Stimulated activated naive CD8-positive, alpha-beta T cell treated with anti-CD3 and anti-CD28 coated beads, Interleukin-15, Interleukin-2, amounts not matched to agents 100 ng/mL and 50 ng/mL, for 24 hours (primary cell): ENCODE results near the gene MAP3K1.

Source experiments
- H3K27ac Mint-ChIP-seq: one replicate; pipeline ENCODE4 v1.8.0; 2021; ENCODE audit warnings: mild to moderate bottlenecking, mixed read lengths
- H3K27me3 Mint-ChIP-seq: one replicate; pipeline ENCODE4 v1.8.0; 2021; ENCODE audit warnings: mixed read lengths
- H3K36me3 Mint-ChIP-seq: one replicate; pipeline ENCODE4 v1.8.0; 2021; ENCODE audit warnings: low read depth, mixed read lengths
- H3K4me1 Mint-ChIP-seq: one replicate; pipeline ENCODE4 v1.8.0; 2021; ENCODE audit warnings: low read depth, mixed read lengths
- H3K4me3 Mint-ChIP-seq: one replicate; pipeline ENCODE4 v1.8.0; 2021; ENCODE audit warnings: mild to moderate bottlenecking, mixed read lengths
- H3K9me3 Mint-ChIP-seq: one replicate; pipeline ENCODE4 v1.8.0; 2021; ENCODE audit warnings: mixed read lengths

The MAP3K1 gene

DNA sequence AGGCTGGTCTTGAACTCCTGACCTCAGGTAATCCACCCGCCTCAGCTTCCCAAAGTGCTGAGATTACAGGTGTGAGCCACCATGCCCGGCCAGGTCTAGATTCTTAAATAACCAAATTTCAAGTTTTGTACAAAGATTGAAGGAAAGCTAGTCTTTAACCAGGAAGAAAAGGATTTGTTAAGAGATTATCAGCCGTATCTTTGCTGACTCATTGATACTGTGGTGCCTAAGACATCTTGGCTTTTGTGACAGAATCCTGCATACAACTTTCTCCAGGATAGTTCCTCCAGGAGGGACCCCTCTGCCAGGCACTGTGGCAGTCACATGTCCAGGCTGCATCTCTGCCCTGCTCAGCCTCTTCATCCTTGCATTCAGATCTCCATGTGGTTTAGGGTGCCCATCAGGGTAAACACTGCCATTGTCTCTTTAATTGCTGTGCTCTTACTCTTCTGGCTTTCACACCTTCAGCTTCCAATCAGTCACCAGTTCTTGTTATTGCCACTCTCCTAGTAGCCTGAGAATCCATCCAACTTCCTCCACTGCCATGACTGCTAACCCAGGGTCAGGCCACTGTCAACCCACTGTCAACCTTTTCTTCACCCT is 10.0 kb downstream of the MAP3K1 start:
- Mint-ChIP-seq H3K4me3 (no peak overlapping the region), H3K36me3 (peaks cover 15% of the 10 kb centered on the region), H3K27me3 (no peaks in the 10 kb centered on the region), H3K4me1 (peaks cover 89% of the 10 kb centered on the region), H3K9me3 (no peaks in the 10 kb centered on the region), H3K27ac (peak overlapping the region; percentile 46)

DNA sequence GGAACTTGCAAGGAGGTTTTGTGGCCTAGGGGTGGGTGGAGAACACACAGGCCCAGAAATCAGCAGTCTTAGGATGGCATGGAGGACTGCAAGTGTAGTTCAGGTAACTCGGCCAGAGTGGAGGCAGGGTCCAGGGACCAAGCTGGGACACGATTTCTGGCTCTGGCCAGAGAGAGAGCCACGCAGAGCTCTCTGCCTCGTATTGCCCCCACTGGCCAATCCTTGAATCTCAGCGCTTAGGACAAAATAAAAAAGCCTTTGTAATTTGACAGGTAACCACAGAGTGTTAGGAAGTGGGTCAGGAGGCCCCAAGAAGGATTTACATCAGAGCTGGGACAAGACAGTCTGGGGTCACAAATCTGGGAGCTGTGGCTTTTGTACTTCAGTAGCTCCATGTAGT is 11.7 kb downstream of the MAP3K1 start:
- Mint-ChIP-seq H3K36me3 (peaks cover 6% of the 10 kb centered on the region), H3K27ac (no peak overlapping the region), H3K9me3 (no peaks in the 10 kb centered on the region), H3K27me3 (no peaks in the 10 kb centered on the region), H3K4me1 (peaks cover 95% of the 10 kb centered on the region), H3K4me3 (peak overlapping the region; percentile 1)

DNA sequence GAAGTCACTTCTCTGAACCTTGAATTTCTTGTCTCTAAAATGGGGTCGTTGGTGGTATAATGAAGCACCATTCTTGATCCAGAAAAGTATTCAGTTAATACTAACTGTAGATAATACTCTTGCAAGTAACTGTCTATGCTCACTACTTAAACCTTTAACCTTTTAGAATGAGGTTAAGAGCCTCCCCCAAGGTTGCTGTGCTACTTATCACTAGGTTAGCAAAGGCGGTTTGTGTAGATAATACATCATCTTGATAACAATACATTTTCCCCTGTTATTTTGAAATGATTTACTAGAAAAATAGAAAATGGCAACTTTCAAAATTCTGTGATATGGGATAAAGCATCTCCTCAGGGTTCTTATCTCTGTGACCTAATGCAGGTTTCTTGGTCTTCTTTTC is 12.6 kb downstream of the MAP3K1 start:
- Mint-ChIP-seq H3K27ac (no peak overlapping the region), H3K4me3 (no peak overlapping the region), H3K9me3 (no peaks in the 10 kb centered on the region)

DNA sequence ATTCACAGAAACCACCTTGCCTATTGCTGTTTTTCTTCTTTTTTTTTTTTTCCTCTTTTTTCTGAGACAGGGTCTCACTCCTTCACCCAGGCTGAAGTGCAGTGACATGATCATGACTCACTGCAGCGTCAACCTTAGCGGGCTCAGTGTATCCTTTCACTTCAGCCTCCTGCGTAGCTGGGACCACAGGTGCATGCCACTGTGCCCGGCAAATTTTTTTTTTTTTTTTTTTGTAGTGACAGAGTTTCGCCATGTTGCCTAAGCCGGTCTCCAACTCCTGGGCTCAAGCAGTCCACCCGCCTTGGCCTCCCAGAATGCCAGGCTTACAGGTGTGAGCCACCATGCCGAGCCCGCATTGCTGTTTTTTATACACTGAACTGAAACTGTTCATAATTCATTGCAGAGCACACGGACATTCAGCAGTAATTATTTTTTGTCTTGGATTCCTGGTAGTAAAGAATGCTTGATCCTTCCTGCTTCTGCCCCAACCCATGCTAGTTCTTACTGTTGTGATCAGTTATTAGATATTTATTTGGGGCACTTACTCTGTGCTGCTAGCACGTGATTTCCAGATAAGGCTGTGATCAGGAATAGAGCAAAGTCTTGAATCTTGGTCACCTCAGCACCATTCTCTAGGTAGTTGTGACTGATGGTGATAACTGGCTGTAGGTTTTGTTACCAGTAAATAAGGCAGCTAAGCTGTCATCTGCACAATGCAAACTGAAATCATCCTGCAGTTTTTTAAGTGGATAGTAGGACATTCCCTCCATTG is 14.0 kb downstream of the MAP3K1 start:
- H3K27ac Mint-ChIP-seq: peak overlapping the region; percentile 86
- no peaks in the 10 kb centered on the region for H3K9me3 Mint-ChIP-seq
- peak overlapping the region; percentile 71 for H3K4me3 Mint-ChIP-seq
- H3K4me1 Mint-ChIP-seq: peaks cover 98% of the 10 kb centered on the region
- no peaks in the 10 kb centered on the region for H3K36me3 Mint-ChIP-seq
- H3K27me3 Mint-ChIP-seq: no peaks in the 10 kb centered on the region

More for the DNA sequence above, 12.6 kb downstream of the MAP3K1 start:
- H3K27me3 Mint-ChIP-seq: no peaks in the 10 kb centered on the region
- no peaks in the 10 kb centered on the region for H3K36me3 Mint-ChIP-seq
- H3K4me1 Mint-ChIP-seq: peaks cover 96% of the 10 kb centered on the region

DNA sequence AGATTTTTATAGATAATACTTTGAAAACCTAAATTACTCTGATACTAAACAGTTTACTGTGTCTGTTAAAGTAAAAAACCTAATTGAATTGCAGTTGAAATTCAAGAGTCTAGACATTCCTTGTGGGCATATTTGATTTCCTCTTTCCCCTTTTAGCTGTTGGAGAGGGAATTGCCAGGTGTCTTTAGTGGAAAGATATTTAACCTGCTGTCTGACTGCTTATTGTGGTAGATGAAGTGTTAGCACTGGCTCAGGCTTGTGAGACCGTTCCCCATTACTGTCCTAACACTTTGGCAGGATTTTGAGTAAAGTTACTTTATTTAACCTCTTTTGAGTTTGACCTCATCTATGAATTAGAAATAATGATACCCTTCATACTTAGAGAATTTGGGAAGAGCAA is 16.4 kb downstream of the MAP3K1 start:
- Mint-ChIP-seq H3K27me3 (no peaks in the 10 kb centered on the region), H3K27ac (no peak overlapping the region), H3K4me3 (no peak overlapping the region), H3K4me1 (peaks cover 97% of the 10 kb centered on the region), H3K9me3 (no peaks in the 10 kb centered on the region), H3K36me3 (no peaks in the 10 kb centered on the region)

DNA sequence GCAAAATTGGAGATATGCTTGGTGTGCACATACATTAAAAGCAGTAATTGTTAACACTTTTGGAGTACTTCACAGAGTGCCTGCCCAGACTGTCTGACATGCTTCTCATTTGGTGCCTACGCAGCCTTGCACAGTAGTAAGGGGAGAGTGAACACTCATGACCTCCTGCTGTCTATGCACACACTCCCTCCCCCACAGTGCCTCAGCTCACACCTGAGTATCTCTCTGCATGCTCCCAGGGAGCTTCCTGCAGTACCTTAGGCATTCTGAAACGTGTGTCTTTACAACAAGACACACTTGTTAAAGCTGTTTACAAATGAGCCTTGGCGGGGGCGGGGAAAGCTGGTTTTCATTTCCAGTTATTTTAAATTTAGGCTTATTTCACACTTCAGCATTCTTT is 18.0 kb downstream of the MAP3K1 start:
- no peaks in the 10 kb centered on the region for H3K27me3 Mint-ChIP-seq
- H3K27ac Mint-ChIP-seq: no peak overlapping the region
- no peaks in the 10 kb centered on the region for H3K36me3 Mint-ChIP-seq
- no peak overlapping the region for H3K4me3 Mint-ChIP-seq
- peaks cover 97% of the 10 kb centered on the region for H3K4me1 Mint-ChIP-seq
- no peaks in the 10 kb centered on the region for H3K9me3 Mint-ChIP-seq

DNA sequence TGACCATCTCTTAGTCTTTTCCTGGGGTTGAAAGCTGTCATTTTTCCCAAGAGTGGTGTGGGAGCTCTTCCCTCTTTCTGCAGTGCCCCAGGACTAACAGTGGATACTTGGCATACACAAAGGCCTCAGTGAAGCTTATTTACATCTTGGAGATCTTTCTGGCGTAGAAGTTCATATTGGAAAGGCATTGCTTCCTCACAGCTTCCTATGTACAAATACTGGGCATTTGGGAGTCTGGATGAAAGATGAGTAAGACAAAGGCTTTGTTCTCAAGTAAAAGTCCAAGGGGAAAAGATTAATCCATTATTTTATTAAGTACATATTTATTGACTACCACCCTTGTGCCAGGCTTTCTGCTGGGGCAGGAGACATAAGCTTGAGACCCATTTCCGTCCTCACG is 22.0 kb downstream of the MAP3K1 start:
- no peaks in the 10 kb centered on the region for H3K36me3 Mint-ChIP-seq
- H3K4me3 Mint-ChIP-seq: no peak overlapping the region
- no peaks in the 10 kb centered on the region for H3K27me3 Mint-ChIP-seq
- no peak overlapping the region for H3K27ac Mint-ChIP-seq
- H3K9me3 Mint-ChIP-seq: no peaks in the 10 kb centered on the region
- H3K4me1 Mint-ChIP-seq: peaks cover 89% of the 10 kb centered on the region

DNA sequence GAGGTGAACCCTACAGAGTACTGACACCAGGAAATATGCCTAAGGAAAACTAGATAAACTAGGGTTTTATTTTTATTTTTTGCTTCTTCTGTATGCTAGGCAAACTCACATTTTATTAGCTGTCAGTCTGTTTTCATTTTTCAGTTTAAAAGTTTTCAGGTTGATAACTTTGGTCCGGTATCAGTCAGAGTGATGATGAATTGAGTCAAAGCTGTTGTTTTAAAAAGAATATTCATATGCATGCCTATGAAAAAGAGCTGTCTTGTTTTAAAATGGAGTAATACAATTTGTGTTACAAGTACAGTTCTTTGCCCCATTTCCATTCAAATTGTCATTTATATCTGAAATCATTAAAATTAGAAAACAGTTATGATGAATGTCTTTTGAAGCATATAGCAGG is 22.6 kb downstream of the MAP3K1 start:
- Mint-ChIP-seq H3K27ac (peak overlapping the region; percentile 88), H3K4me1 (peaks cover 86% of the 10 kb centered on the region), H3K27me3 (no peaks in the 10 kb centered on the region), H3K36me3 (no peaks in the 10 kb centered on the region), H3K4me3 (no peak overlapping the region), H3K9me3 (no peaks in the 10 kb centered on the region)

DNA sequence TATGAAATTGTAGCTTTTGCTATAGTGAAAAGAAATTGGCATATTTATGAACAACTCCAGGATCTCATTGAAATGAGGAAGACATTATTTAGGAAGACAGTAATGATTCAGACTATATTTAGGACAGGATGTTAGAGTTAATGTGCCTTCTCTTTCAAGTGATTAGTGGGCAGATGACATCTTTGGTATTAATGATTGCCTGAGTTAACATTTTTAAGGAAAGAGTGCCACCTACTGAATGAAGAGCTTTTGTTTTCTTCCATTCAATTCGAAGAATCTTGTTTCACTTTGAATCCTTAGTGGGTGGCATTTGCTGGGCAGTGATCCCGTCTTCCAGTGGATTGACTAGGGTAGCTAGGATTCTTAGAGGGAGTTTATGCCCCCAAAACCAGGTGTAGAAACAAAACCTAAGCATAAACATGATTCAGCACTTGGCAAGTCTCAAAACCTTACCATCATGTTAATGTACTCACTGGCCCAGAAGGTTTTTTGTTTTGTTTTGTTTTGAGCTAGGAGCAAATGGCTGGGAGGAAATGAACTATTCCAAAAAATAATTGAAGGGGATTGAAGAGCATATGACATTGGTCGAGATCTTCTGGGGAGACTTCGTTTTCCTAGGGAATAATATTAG is 23.2 kb downstream of the MAP3K1 start:
- Mint-ChIP-seq H3K27me3 (no peaks in the 10 kb centered on the region), H3K4me3 (peak overlapping the region; percentile 71), H3K9me3 (no peaks in the 10 kb centered on the region), H3K36me3 (no peaks in the 10 kb centered on the region), H3K4me1 (peaks cover 84% of the 10 kb centered on the region), H3K27ac (peak overlapping the region; percentile 88)

DNA sequence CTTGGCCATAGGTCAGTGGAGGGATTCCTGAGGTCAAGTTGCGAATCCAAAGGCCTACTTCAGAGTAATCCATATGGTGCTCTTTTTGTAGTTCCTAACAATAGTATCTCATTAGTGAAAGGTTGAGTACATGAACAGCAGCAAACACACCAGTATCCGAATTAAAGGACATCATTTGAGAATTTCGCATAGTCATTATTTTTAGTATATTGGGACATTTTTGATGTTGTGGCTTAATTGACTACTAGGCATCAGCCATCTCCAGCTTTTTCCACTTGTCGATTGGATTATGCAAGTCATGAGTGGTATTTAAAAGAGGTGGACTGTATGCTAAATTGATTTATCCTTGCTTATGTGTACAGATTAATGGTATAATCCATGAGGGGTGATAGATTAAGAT is 23.7 kb downstream of the MAP3K1 start:
- no peaks in the 10 kb centered on the region for H3K27me3 Mint-ChIP-seq
- H3K36me3 Mint-ChIP-seq: no peaks in the 10 kb centered on the region
- H3K9me3 Mint-ChIP-seq: no peaks in the 10 kb centered on the region
- H3K4me3 Mint-ChIP-seq: peak overlapping the region; percentile 71
- peak overlapping the region; percentile 88 for H3K27ac Mint-ChIP-seq
- H3K4me1 Mint-ChIP-seq: peaks cover 83% of the 10 kb centered on the region

DNA sequence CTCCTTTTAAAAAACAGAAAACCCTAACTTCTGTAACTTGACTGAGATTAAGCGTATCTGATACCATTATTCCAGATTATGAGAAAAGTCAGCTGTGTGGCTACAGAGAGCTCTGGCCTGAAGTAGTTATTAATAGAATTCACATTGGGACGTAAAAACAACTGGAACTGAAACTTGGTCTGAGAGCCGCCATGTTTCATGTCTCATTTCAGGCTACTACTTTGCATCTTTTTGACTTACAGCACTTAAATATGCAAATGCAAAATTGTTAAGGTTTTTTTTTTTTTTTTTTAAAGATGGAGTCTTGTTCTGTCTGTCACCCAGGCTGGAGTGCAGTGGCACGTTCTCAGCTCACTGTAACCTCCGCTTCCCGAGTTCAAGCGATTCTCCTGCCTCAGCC is 25.2 kb downstream of the MAP3K1 start:
- Mint-ChIP-seq H3K27ac (peak overlapping the region; percentile 58), H3K27me3 (no peaks in the 10 kb centered on the region), H3K4me3 (no peak overlapping the region), H3K4me1 (peaks cover 84% of the 10 kb centered on the region), H3K9me3 (no peaks in the 10 kb centered on the region), H3K36me3 (no peaks in the 10 kb centered on the region)

DNA sequence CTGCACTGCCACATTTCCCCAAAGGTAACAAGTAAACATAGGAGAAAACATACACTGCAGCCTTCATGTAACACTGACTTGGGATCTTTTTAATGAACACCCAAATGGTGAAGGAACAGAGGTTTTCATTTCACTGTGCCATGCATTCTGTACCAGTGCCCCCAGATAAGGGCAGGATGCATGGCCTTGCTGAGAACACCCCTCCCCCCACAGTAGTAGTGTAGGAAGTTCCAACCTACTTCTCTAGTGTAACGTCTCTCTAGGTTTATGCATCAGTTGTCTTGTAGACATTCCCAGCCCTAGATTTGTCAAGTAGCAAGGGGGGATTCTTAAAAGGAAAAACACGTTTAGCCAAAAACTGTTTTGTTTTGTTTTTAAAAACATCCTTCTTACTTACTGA is 29.9 kb downstream of the MAP3K1 start:
- Mint-ChIP-seq H3K9me3 (no peaks in the 10 kb centered on the region), H3K4me1 (peaks cover 89% of the 10 kb centered on the region), H3K4me3 (no peak overlapping the region), H3K36me3 (peaks cover 6% of the 10 kb centered on the region), H3K27ac (no peak overlapping the region), H3K27me3 (no peaks in the 10 kb centered on the region)

DNA sequence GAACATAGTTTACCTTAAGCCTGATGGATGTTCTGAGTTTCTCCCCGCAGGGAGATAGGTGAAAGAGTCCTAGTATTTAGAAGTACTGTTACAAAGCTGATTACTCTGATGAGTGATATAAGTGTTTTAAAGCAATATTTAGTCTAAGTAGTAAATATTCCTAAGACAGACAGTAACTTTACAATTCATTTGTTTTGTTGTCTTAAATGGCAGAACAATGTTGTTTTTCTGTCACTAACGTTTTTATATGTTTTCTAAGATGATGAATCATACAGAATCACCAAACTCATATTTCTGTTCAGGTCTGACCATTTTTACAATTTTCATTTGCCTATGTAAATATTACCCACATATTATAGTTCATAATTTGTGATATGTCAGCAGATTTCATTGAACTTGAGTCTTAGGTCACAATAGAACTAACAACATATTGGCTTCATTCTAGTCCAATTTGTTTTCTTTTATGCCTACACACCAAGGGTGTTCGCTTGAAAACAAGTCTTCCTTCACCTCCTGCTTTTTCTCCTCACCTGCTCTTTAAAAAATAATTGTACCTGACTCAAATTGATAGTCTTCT is 30.6 kb downstream of the MAP3K1 start:
- no peak overlapping the region for H3K4me3 Mint-ChIP-seq
- no peaks in the 10 kb centered on the region for H3K27me3 Mint-ChIP-seq
- peaks cover 6% of the 10 kb centered on the region for H3K36me3 Mint-ChIP-seq
- no peak overlapping the region for H3K27ac Mint-ChIP-seq
- peaks cover 90% of the 10 kb centered on the region for H3K4me1 Mint-ChIP-seq
- no peaks in the 10 kb centered on the region for H3K9me3 Mint-ChIP-seq

DNA sequence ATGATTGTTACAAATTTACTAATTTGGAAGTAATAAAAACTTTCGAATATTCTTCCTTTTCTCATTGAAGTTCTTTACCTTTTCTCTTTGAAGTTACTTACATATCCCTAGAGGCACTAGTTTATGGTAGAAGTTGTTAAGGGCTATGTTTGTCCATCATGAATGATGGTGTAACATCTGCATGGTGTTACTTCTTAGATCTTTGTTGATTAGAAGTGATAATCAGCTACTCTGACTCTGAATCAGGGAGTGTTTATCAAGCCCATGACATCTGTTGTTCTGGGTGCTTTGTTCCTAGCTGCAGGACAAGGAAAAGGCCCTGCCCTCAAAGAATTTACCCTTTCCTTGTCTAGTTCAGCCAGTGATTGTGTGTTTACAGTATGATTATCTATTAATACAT is 32.9 kb downstream of the MAP3K1 start:
- Mint-ChIP-seq H3K4me1 (peaks cover 91% of the 10 kb centered on the region), H3K36me3 (peaks cover 6% of the 10 kb centered on the region), H3K27me3 (no peaks in the 10 kb centered on the region), H3K4me3 (no peak overlapping the region), H3K9me3 (no peaks in the 10 kb centered on the region), H3K27ac (no peak overlapping the region)

DNA sequence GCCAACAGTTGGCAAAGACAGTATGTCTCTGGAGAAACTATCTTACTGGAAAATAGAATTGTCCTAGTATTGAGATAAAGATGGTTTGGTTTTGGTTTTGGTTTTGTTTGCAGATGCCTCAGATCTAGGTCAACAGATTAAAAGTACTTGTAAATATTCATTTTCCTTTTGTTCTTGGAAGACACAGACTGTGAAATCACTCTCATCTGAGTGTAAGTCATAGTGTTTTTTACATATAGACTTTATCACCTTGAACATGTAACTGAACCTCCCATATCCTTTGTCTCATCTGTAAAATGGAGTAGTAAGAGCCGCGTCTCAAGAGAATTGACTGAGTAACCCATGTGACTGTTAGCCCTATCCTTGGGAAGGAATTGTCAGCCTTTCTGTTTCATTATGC is 34.3 kb downstream of the MAP3K1 start:
- H3K9me3 Mint-ChIP-seq: no peaks in the 10 kb centered on the region
- peaks cover 92% of the 10 kb centered on the region for H3K4me1 Mint-ChIP-seq
- H3K36me3 Mint-ChIP-seq: peaks cover 6% of the 10 kb centered on the region
- peak overlapping the region; percentile 57 for H3K4me3 Mint-ChIP-seq
- no peaks in the 10 kb centered on the region for H3K27me3 Mint-ChIP-seq
- peak overlapping the region; percentile 60 for H3K27ac Mint-ChIP-seq
